SK-N-SH treated with all-trans-retinoic acid at 6 μM for 48 hours (cell line): ENCODE results near the gene ETNK2.

Experiments used
- ATAC-seq: fragments of 200-7000 bp; cut with Tn5 transposase; 3 replicates; pipeline ENCODE4 v1.9.1; 2020; ENCODE audit warnings: mild to moderate bottlenecking, moderate library complexity
- BACH2 ChIP-seq: fragments of 250-450 bp; sonication (Bioruptor Pico); IDR thresholded peaks from 2 replicates; pipeline ENCODE4 v1.9.0; 2021; ENCODE audit warnings: mild to moderate bottlenecking, borderline replicate concordance
- CREB5 ChIP-seq: fragments of 250-450 bp; sonication (Bioruptor Pico); IDR thresholded peaks from 2 replicates; pipeline ENCODE4 v1.5.1; 2020; ENCODE audit warnings: low read depth, mild to moderate bottlenecking, moderate library complexity
- ESRRG ChIP-seq: fragments of 250-450 bp; sonication (Bioruptor Pico); IDR thresholded peaks from 2 replicates; pipeline ENCODE4 v1.6.1; 2021; ENCODE audit warnings: mild to moderate bottlenecking
- GLIS3 ChIP-seq: fragments of 250-450 bp; sonication (Bioruptor Pico); IDR thresholded peaks from 2 replicates; pipeline ENCODE4 v1.5.0; 2020; ENCODE audit warnings: mild to moderate bottlenecking, moderate library complexity
- ISL1 ChIP-seq: fragments of 250-450 bp; sonication (Bioruptor Pico); IDR thresholded peaks from 2 replicates; pipeline ENCODE4 v2.1.2; 2022; ENCODE audit warnings: mild to moderate bottlenecking, moderate library complexity
- OSR1 ChIP-seq: fragments of 250-450 bp; sonication (Bioruptor Pico); IDR thresholded peaks from 2 replicates; pipeline ENCODE4 v1.8.0; 2022; ENCODE audit warnings: moderate library complexity, mild to moderate bottlenecking, inconsistent platforms
- POU6F1 ChIP-seq: fragments of 250-450 bp; sonication (Bioruptor Pico); IDR thresholded peaks from 2 replicates; pipeline ENCODE4 v1.8.0; 2021; ENCODE audit warnings: low read depth, mild to moderate bottlenecking, moderate library complexity, borderline replicate concordance
- PPARA ChIP-seq: fragments of 250-450 bp; sonication (Bioruptor Pico); IDR thresholded peaks from 2 replicates; pipeline ENCODE4 v1.5.0; 2020; ENCODE audit warnings: mild to moderate bottlenecking, borderline replicate concordance
- SNAI2 ChIP-seq: fragments of 250-450 bp; sonication (Bioruptor Pico); IDR thresholded peaks from 2 replicates; pipeline ENCODE4 v1.5.0; 2020; ENCODE audit warnings: mild to moderate bottlenecking, moderate library complexity
- TCF4 ChIP-seq: fragments of 250-450 bp; sonication (Bioruptor Pico); IDR thresholded peaks from 2 replicates; pipeline ENCODE4 v1.8.0; 2021; ENCODE audit warnings: mild to moderate bottlenecking, moderate library complexity, borderline replicate concordance
- TOX ChIP-seq: fragments of 250-450 bp; sonication (Bioruptor Pico); IDR thresholded peaks from 2 replicates; pipeline ENCODE4 v1.8.0; 2021; ENCODE audit warnings: mild to moderate bottlenecking, moderate library complexity, borderline replicate concordance
- TSHZ2 ChIP-seq: fragments of 250-450 bp; sonication (Bioruptor Pico); IDR thresholded peaks from 2 replicates; pipeline ENCODE4 v1.5.0; 2020; ENCODE audit warnings: mild to moderate bottlenecking, moderate library complexity
- ZFP3 ChIP-seq: fragments of 250-450 bp; sonication (Bioruptor Pico); IDR thresholded peaks from 2 replicates; pipeline ENCODE4 v1.5.0; 2020; ENCODE audit warnings: mild to moderate bottlenecking, moderate library complexity
- ZFP30 ChIP-seq: fragments of 450-650 bp; formaldehyde crosslinking; IDR thresholded peaks from 2 replicates; pipeline ENCODE4 v1.5.0; 2022; ENCODE audit warnings: mild to moderate bottlenecking, moderate library complexity
- ZNF565 ChIP-seq: fragments of 450-650 bp; formaldehyde crosslinking; conservative IDR thresholded peaks from 2 replicates; pipeline ENCODE4 v1.5.0; 2020; ENCODE audit warnings: low read depth, mild to moderate bottlenecking, moderate library complexity
- ZNF8 ChIP-seq: fragments of 450-650 bp; formaldehyde crosslinking; IDR thresholded peaks from 2 replicates; pipeline ENCODE4 v1.5.0; 2020; ENCODE audit warnings: mild to moderate bottlenecking, moderate library complexity
- TF ChIP-seq, protein P1 (sequence below): fragments of 250-450 bp; sonication (Bioruptor Pico); IDR thresholded peaks from 2 replicates; pipeline ENCODE4 v1.8.0; 2020; ENCODE audit warnings: mild to moderate bottlenecking, moderate library complexity, borderline replicate concordance
- TF ChIP-seq, protein P2 (sequence below): fragments of 250-450 bp; sonication (Bioruptor Pico); IDR thresholded peaks from 2 replicates; pipeline ENCODE4 v1.5.1; 2021; ENCODE audit warnings: mild to moderate bottlenecking, moderate library complexity

ETNK2 gene

DNA sequence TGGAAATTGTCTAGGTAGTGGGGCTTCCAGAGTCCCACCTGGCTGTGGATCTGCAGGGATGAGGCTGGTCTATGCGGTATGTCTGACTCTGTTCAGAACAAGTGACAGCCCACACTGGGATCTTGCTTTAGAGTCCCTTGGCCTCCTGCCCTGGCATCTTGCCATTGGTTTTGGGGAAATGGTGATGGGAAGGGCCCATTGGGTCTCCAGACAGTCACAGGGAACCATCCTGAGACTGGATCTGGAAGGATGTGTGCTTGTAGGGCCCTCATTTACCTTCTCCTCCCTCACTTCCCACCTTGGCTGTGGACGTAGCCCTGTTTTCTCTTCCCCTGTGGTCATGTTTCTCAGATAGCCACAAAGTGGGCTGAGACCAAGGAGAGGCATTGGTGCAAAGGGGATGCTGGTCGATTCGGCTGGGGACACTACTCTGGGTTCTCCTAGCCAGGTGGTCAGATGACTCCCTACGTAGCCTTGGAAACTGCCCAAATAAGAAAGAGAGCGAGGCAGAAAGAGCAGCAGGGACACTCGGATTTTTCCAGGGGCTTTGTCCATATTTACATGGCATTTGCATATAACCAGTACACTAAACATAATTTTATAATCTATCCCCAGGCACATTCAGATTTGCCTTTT, 63.8 kb downstream of the ETNK2 start:
- TF ChIP-seq ZFP3: no peak
- TF ChIP-seq POU6F1 (CRISPR knock-in tag): no peak
- TF ChIP-seq TOX (CRISPR knock-in tag): no peak
- TF ChIP-seq OSR1 (CRISPR knock-in tag): no peak
- TF ChIP-seq SNAI2: no peak
- TF ChIP-seq ZNF8 (CRISPR knock-in tag): no peak
- no peak for TF ChIP-seq TSHZ2 (CRISPR knock-in tag)
- TF ChIP-seq ESRRG: no peak
- TF ChIP-seq ISL1 (CRISPR knock-in tag): no peak
- TF ChIP-seq GLIS3 (CRISPR knock-in tag): no peak
- no peak for TF ChIP-seq BACH2
- no peak for TF ChIP-seq ZFP30 (CRISPR knock-in tag)
- TF ChIP-seq, all 23 proteins: peak for 0
- ATAC-seq: no peak

GRCh38 chr1:204087181-204087892, 64.5 kb downstream of the ETNK2 start:
- ATAC-seq: no peak
- TF ChIP-seq OSR1 (CRISPR knock-in tag): no peak
- TF ChIP-seq, protein P1, sequence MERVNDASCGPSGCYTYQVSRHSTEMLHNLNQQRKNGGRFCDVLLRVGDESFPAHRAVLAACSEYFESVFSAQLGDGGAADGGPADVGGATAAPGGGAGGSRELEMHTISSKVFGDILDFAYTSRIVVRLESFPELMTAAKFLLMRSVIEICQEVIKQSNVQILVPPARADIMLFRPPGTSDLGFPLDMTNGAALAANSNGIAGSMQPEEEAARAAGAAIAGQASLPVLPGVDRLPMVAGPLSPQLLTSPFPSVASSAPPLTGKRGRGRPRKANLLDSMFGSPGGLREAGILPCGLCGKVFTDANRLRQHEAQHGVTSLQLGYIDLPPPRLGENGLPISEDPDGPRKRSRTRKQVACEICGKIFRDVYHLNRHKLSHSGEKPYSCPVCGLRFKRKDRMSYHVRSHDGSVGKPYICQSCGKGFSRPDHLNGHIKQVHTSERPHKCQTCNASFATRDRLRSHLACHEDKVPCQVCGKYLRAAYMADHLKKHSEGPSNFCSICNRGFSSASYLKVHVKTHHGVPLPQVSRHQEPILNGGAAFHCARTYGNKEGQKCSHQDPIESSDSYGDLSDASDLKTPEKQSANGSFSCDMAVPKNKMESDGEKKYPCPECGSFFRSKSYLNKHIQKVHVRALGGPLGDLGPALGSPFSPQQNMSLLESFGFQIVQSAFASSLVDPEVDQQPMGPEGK (CRISPR knock-in tag): no peak
- no peak for TF ChIP-seq POU6F1 (CRISPR knock-in tag)
- no peak for TF ChIP-seq CREB5
- TF ChIP-seq TSHZ2 (CRISPR knock-in tag): no peak
- TF ChIP-seq ZNF8 (CRISPR knock-in tag): no peak
- TF ChIP-seq, protein P2, sequence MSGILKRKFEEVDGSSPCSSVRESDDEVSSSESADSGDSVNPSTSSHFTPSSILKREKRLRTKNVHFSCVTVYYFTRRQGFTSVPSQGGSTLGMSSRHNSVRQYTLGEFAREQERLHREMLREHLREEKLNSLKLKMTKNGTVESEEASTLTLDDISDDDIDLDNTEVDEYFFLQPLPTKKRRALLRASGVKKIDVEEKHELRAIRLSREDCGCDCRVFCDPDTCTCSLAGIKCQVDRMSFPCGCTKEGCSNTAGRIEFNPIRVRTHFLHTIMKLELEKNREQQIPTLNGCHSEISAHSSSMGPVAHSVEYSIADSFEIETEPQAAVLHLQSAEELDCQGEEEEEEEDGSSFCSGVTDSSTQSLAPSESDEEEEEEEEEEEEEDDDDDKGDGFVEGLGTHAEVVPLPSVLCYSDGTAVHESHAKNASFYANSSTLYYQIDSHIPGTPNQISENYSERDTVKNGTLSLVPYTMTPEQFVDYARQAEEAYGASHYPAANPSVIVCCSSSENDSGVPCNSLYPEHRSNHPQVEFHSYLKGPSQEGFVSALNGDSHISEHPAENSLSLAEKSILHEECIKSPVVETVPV (CRISPR knock-in tag): no peak
- TF ChIP-seq PPARA (CRISPR knock-in tag): no peak
- TF ChIP-seq ZFP3: no peak
- TF ChIP-seq ZNF565 (CRISPR knock-in tag): no peak
- no peak for TF ChIP-seq BACH2
- TF ChIP-seq SNAI2: no peak
- no peak for TF ChIP-seq TCF4
- no peak for TF ChIP-seq GLIS3 (CRISPR knock-in tag)
- TF ChIP-seq ESRRG: no peak
- no peak for TF ChIP-seq ISL1 (CRISPR knock-in tag)
- no peak for TF ChIP-seq ZFP30 (CRISPR knock-in tag)
